AG10803 (cell line): ENCODE measurements around the gene TRAPPC10.

Source experiments
- DNase-seq: peaks from one replicate; pipeline ENCODE4 v3.0.0; 2010; ENCODE audit warnings: low read depth
- H3K4me3 ChIP-seq: 2 replicates; pipeline ENCODE4 v1.5.1; 2011; ENCODE audit warnings: mild to moderate bottlenecking, low read length, control low read depth
- TF ChIP-seq, protein P1 (sequence below): conservative IDR thresholded peaks from 2 replicates; pipeline ENCODE4 v1.5.1; 2011; ENCODE audit warnings: mild to moderate bottlenecking, low read length, control low read depth, inconsistent platforms

Gene TRAPPC10

GRCh38 chr21:44020551-44020950 lies 8.4 kb downstream of the TRAPPC10 start:
- no peak for DNase-seq
- TF ChIP-seq, protein P1, sequence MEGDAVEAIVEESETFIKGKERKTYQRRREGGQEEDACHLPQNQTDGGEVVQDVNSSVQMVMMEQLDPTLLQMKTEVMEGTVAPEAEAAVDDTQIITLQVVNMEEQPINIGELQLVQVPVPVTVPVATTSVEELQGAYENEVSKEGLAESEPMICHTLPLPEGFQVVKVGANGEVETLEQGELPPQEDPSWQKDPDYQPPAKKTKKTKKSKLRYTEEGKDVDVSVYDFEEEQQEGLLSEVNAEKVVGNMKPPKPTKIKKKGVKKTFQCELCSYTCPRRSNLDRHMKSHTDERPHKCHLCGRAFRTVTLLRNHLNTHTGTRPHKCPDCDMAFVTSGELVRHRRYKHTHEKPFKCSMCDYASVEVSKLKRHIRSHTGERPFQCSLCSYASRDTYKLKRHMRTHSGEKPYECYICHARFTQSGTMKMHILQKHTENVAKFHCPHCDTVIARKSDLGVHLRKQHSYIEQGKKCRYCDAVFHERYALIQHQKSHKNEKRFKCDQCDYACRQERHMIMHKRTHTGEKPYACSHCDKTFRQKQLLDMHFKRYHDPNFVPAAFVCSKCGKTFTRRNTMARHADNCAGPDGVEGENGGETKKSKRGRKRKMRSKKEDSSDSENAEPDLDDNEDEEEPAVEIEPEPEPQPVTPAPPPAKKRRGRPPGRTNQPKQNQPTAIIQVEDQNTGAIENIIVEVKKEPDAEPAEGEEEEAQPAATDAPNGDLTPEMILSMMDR, result no peak
- H3K4me3 ChIP-seq, result no peak overlapping the region

GRCh38 chr21:44021064-44021463 lies 9.0 kb downstream of the TRAPPC10 start:
- no peak overlapping the region for H3K4me3 ChIP-seq
- TF ChIP-seq, protein P1, result no peak
- DNase-seq, result no peak

DNA sequence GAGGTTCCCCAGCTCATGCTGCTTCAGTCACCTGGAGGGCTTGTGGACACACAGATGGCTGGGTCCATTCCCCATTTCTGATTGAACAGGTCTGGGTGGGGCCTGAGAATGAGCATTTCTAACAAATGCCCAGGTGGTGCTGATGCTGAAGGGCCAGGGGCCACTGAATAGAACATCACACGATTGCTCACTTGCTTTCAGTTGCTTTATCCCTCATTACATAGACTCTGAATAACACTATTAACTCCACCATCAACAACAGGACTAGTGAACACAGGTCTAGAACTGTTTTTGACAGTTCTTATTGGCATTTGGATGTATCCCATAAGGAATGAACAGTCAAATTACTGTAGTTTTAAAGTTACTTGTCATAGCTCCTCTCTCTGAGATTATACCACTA lies 12.1 kb downstream of the TRAPPC10 start:
- H3K4me3 ChIP-seq, result no peak overlapping the region
- DNase-seq, result no peak
- TF ChIP-seq, protein P1, result no peak

DNA sequence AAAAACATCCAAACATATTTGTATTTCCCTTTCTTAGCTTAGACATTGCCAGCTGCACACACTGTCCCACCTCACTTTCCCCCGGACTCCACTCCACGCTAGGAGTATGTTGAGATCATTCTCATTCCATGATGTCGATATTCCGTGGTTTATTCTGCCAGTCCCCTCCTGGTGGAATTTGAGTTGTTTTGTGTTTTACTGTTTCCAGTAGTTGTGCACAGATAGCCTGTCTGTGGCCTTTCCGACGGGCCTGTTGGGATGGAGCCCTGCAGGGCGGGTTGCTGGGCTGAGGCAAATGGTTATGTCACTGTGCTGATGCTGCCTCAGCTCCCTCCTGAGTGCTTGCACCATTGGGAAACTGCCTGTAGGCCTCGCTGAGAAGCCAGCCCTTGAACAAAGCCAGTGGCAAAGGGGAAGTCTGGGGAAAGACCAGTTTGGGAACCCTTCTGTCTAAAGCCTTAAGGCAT lies 12.8 kb downstream of the TRAPPC10 start:
- peak; percentile 73 for DNase-seq
- no peak overlapping the region for H3K4me3 ChIP-seq
- TF ChIP-seq, protein P1, result 0 out of 2 replicates have a peak, but pooled peaks have one; percentile 2

DNA sequence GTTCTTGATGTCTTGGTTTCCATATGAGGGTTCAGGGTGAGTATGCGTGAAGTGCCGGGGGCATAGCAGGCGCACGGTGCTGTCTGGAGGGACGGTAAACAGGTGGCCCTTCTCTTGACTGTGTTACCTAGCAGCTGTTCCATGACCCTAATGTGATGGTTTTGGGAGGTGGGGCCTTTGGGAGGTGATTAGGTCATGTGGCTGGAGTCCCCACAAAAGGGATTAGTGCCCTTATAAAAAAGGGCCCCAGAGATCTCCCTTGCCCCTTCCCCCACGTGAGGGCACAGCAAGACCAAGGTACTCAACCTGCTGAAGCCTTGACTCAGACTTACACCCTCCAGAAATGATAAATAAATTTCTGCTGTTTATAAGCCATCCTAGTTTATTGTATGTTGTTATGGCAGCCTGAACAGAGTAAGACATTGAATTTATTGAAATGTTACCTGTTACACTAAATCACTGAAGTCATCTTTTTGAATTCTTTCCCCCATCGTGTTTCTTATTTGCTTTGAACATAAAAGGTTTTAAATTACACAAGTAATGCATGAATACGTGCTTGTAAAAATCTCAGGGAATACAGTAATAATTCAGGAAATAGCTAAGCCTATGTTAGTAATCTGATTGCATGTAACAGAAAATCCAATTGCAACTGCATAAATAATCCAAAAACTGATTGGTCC lies 15.6 kb downstream of the TRAPPC10 start:
- TF ChIP-seq, protein P1, result no peak
- H3K4me3 ChIP-seq, result no peak overlapping the region
- no peak for DNase-seq

DNA sequence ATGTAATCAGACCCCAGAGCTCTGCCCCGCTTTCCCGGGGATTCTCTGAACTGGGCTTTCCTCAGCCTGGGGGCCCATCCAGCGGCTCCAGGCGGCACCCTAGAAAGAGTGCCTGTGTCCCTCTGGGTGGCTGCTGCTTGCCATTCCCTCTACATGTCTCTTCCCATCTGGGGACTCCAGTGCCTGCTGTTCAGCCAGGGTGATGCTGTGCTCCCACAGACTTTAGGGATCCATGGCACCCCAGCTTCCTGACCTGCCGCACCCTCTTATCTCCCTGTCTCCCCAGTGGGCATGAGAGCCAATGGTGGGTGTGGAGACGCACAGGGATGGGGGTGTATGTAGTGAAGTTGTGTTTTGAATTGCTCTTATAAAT lies 16.2 kb downstream of the TRAPPC10 start:
- no peak for DNase-seq
- H3K4me3 ChIP-seq, result no peak overlapping the region
- TF ChIP-seq, protein P1, result no peak

GRCh38 chr21:44029460-44030087 lies 17.5 kb downstream of the TRAPPC10 start:
- no peak for DNase-seq
- TF ChIP-seq, protein P1, result no peak
- H3K4me3 ChIP-seq, result no peak overlapping the region
